GM23338 (cell line): ENCODE measurements around the gene SLC25A11. TPM values are rescaled to one million over a fixed set of nuclear protein-coding genes. Genes with fewer than 3 reads are reported as not detected.
A peak's percentile ranks its signal among the peaks of the same experiment; 100 is the strongest.

Source experiments
- ATAC-seq: fragments of 200-7000 bp; cut with Tn5 transposase; 3 replicates; pipeline ENCODE4 v1.9.1; 2020
- DNase-seq: peaks from one replicate; pipeline ENCODE4 v3.0.0-alpha.2; 2015; ENCODE audit warnings: low spot score
- H2AFZ ChIP-seq: fragments of 200-600 bp; sonication (generic); 2 replicates; pipeline ENCODE4 v1.8.0; 2016; ENCODE audit warnings: antibody characterized with exemption, mild to moderate bottlenecking, moderate library complexity
- H3F3A ChIP-seq: fragments of 200-600 bp; sonication (generic); replicated peaks from 2 replicates; pipeline ENCODE4 v1.8.0; 2017; ENCODE audit warnings: antibody characterized with exemption, mixed run types, low read depth
- H3K27ac ChIP-seq: fragments of 200-600 bp; sonication (generic); 2 replicates; pipeline ENCODE4 v1.6.1; 2016; ENCODE audit warnings: low read depth
- H3K27me3 ChIP-seq: fragments of 200-600 bp; sonication (generic); 2 replicates; pipeline ENCODE4 v1.8.0; 2016; ENCODE audit warnings: mild to moderate bottlenecking, mixed run types, moderate library complexity; ENCODE audit not compliant: insufficient read depth
- H3K36me3 ChIP-seq: fragments of 200-600 bp; sonication (generic); 2 replicates; pipeline ENCODE4 v1.8.0; 2016; ENCODE audit warnings: mild to moderate bottlenecking; ENCODE audit not compliant: insufficient read depth
- H3K4me1 ChIP-seq: fragments of 200-600 bp; sonication (generic); 2 replicates; pipeline ENCODE4 v1.8.0; 2016; ENCODE audit warnings: mild to moderate bottlenecking, moderate library complexity; ENCODE audit not compliant: insufficient read depth
- H3K4me2 ChIP-seq: fragments of 200-600 bp; sonication (generic); 2 replicates; pipeline ENCODE4 v1.7.1; 2017; ENCODE audit warnings: mixed run types
- H3K4me3 ChIP-seq: fragments of 200-600 bp; sonication (generic); 2 replicates; pipeline ENCODE4 v1.6.1; 2016; ENCODE audit warnings: mixed run types
- H3K79me2 ChIP-seq: fragments of 200-600 bp; sonication (generic); replicated peaks from 2 replicates; pipeline ENCODE4 v1.8.0; 2017; ENCODE audit warnings: mild to moderate bottlenecking; ENCODE audit not compliant: insufficient read depth
- H3K9me2 ChIP-seq: fragments of 200-600 bp; sonication (generic); 2 replicates; pipeline ENCODE4 v1.8.0; 2017; ENCODE audit not compliant: insufficient read depth
- H4K20me1 ChIP-seq: fragments of 200-600 bp; sonication (generic); replicated peaks from 2 replicates; pipeline ENCODE4 v1.8.0; 2017; ENCODE audit warnings: mild to moderate bottlenecking; ENCODE audit not compliant: insufficient read depth
- H3K27ac Mint-ChIP-seq: 2 replicates; pipeline ENCODE4 v1.8.0; 2020; ENCODE audit warnings: inconsistent platforms, mild to moderate bottlenecking, moderate library complexity, mixed read lengths
- H3K27me3 Mint-ChIP-seq: 3 replicates; pipeline ENCODE4 v1.8.0; 2022; ENCODE audit warnings: low read depth, mild to moderate bottlenecking, moderate library complexity, mixed read lengths, inconsistent platforms; ENCODE audit not compliant: insufficient read depth, poor library complexity
- H3K36me3 Mint-ChIP-seq: 3 replicates; pipeline ENCODE4 v1.8.0; 2021; ENCODE audit warnings: low read depth, mild to moderate bottlenecking, inconsistent platforms, moderate library complexity, mixed read lengths
- H3K4me1 Mint-ChIP-seq: 3 replicates; pipeline ENCODE4 v1.8.0; 2020; ENCODE audit warnings: mild to moderate bottlenecking, inconsistent platforms, mixed read lengths
- H3K4me3 Mint-ChIP-seq: 3 replicates; pipeline ENCODE4 v1.8.0; 2021; ENCODE audit warnings: moderate library complexity, mild to moderate bottlenecking, inconsistent platforms, mixed read lengths
- H3K9me3 Mint-ChIP-seq: 3 replicates; pipeline ENCODE4 v1.8.0; 2020; ENCODE audit warnings: moderate library complexity, mild to moderate bottlenecking, inconsistent platforms, mixed read lengths
- CREB1 ChIP-seq: fragments of 250-450 bp; sonication (Bioruptor Pico); IDR thresholded peaks from 2 replicates; pipeline ENCODE4 v1.5.0; 2020; ENCODE audit warnings: low read depth, mild to moderate bottlenecking, moderate library complexity
- ETS1 ChIP-seq: IDR thresholded peaks from 2 replicates; pipeline ENCODE4 v1.6.1; 2016; ENCODE audit warnings: antibody characterized with exemption
- EZH2 ChIP-seq: fragments of 200-600 bp; sonication (generic); IDR thresholded peaks from one replicate; pipeline ENCODE4 v1.8.0; 2017; ENCODE audit warnings: antibody characterized with exemption, mild to moderate bottlenecking, low read depth; ENCODE audit not compliant: unreplicated experiment
- JUNB ChIP-seq: IDR thresholded peaks from one replicate; pipeline ENCODE4 v1.6.1; 2016; ENCODE audit warnings: antibody characterized with exemption; ENCODE audit not compliant: unreplicated experiment
- NANOG ChIP-seq: IDR thresholded peaks from 2 replicates; pipeline ENCODE4 v1.6.1; 2016; ENCODE audit warnings: antibody characterized with exemption, borderline replicate concordance
- POLR2AphosphoS5 ChIP-seq: IDR thresholded peaks from 2 replicates; pipeline ENCODE4 v1.6.1; 2016; ENCODE audit warnings: antibody characterized with exemption, low read depth
- REST ChIP-seq: IDR thresholded peaks from one replicate; pipeline ENCODE4 v1.6.1; 2018; ENCODE audit warnings: antibody characterized with exemption; ENCODE audit not compliant: unreplicated experiment
- STAT1 ChIP-seq: IDR thresholded peaks from one replicate; pipeline ENCODE4 v1.6.1; 2016; ENCODE audit warnings: antibody characterized with exemption; ENCODE audit not compliant: unreplicated experiment
- ZNF114 ChIP-seq: fragments of 250-450 bp; sonication (Bioruptor Pico); IDR thresholded peaks from 2 replicates; pipeline ENCODE4 v1.5.0; 2020; ENCODE audit warnings: mild to moderate bottlenecking, moderate library complexity
- polyA plus RNA-seq: library from polyadenylated mRNA; unstranded; fragments of >200 nt; fragmentation: Nextera tagmentation; extraction: Ambion mirVana; gene quantifications from 2 replicates; pipeline ENCODE4 v1.2.1, GENCODE V29; 2016
- total RNA-seq: library from RNA; depleted of rRNA; stranded (reverse); fragments of >200 nt; shearing (Covaris generic); gene quantifications from 2 replicates; pipeline ENCODE4 v1.2.3, GENCODE V29; 2014

Gene SLC25A11
- total and polyA plus RNA-seq, 2 experiments from 2014 or later: 37.8 to 73.6 TPM

DNA sequence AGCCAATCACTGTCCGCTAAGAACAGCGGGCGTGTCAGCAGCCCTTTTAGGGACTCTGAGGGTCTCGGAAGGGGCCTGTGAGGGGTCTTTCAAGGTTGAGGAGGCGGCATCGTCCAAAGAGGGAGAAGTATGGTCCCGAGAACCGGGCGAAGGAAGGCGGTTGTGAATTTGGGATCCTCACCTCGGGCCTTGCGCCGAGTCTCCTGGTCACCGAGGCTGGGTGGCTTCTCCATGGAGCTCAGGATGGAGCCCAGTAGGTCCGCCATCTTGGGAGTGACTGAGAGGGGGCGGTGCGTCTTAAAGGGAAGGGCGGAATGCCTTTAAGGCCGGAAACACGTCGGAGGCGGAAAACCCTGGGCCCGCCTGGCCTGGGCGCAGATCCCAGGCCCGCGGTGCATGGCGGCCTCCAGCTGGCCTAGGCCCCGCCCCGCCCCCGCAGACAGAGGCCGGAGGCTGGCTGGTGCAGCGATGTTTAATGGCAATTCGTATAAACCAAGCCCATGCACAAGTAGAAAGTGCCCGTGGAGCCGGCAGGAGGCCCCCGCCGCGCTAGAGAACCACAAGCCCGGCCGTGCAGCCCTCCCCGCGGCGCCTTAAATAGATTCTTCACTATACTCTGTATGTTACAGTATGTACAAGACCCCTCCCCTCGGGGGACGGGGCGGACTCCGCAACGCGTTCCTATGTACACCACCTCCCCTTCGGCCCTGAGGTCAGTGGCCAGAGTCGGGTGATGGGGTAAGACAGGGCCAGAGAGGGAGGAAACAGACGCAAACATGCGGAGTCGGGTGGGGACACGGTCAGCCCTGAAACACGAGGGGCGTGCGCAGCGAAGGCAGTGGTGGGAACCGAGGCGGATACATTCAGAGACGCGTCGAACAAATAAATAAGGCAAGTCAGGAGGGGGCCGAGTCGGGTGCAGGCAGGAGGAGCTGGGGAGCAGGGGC lies 28.0 kb upstream of the SLC25A11 start, which contains the start of gene SPAG7:
TSS of gene SPAG7 (minus strand) at position 279 of the 947 bp plus-strand sequence. CDS start at position 266, 13 bp downstream.
- Mint-ChIP-seq H3K27me3 (peaks cover 24% of the 10 kb centered on the region), H3K27ac (no peak within 1 kb of the TSS; the same call in 1 of the 2 replicates), H3K9me3 (peaks cover 18% of the 10 kb centered on the region), H3K4me3 (no peak within 1 kb of the TSS), H3K4me1 (peaks cover 31% of the 10 kb centered on the region), H3K36me3 (peaks cover 65% of the 10 kb centered on the region)
- Histone ChIP-seq H4K20me1 (0 out of 2 replicates have a peak, but pooled peaks cover 9% of the 10 kb centered on the region), H3K79me2 (peaks cover 38% of the 10 kb centered on the region), H3K27me3 (no peaks in the 10 kb centered on the region), H3K36me3 (no peaks in the 10 kb centered on the region; the same call in 1 of the 2 replicates), H2AFZ (peak within 1 kb of the TSS; percentile 63), H3K27ac (peak within 1 kb of the TSS; percentile 97), H3K9me2 (no peaks in the 10 kb centered on the region), H3K4me3 (peak within 1 kb of the TSS; percentile 69), H3F3A (peaks cover 16% of the 10 kb centered on the region; the same call in 1 of the 2 replicates), H3K4me1 (peaks cover 26% of the 10 kb centered on the region), H3K4me2 (peak within 1 kb of the TSS; percentile 99)
- TF ChIP-seq CREB1 (CRISPR knock-in tag): peak; percentile 37
- TF ChIP-seq POLR2AphosphoS5: peak; percentile 46
- 0 out of 2 replicates have a peak, but pooled peaks have one; percentile 2 for TF ChIP-seq ETS1
- no peak for TF ChIP-seq NANOG
- DNase-seq (peak; percentile 96), ATAC-seq (peak; percentile 60)

DNA sequence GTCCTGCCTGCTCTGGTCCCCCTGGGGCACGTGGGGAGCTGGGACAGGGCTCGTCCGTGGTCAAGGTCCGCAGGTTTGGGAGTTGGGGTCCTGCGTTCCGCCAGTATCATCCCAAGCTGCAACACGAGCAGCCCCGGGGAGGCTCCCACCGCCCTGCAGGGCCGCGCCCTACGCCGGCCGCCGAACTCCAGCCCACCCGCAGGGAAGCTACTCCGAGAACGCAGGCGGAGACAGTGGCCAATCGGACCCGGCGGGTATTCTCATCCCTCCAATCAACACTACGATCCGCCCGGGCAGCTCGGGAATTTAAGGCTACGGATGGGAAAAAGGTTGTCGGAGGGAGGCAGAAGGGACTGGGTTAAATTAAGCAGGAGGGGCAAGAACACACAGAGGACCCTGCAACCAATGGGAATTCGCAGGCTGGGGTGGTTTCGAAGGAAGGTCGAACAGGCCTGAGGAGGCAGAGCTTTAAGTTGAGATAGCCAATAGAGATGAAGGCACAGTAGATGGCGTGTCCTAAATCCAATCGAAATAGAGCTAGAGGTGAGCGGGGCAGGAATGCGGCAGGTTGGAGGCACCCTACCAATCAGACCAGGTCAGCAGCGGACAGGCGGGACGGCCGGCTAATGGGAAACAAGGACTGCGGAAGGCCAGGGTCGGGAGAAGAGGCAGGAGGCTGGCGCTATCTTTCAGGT lies 27.1 kb upstream of the SLC25A11 start:
- Mint-ChIP-seq H3K9me3 (peaks cover 18% of the 10 kb centered on the region), H3K27me3 (peaks cover 21% of the 10 kb centered on the region)
- peak overlapping the region; percentile 69 for H3K4me3 ChIP-seq

More for the DNA sequence above, 27.1 kb upstream of the SLC25A11 start:
- H3K9me2 ChIP-seq: no peaks in the 10 kb centered on the region
- ATAC-seq (peak; percentile 86), DNase-seq (peak; percentile 99)
- no peaks in the 10 kb centered on the region for H3K27me3 ChIP-seq
- H4K20me1 ChIP-seq: 0 out of 2 replicates have a peak, but pooled peaks cover 9% of the 10 kb centered on the region
- Mint-ChIP-seq H3K4me3 (no peak overlapping the region), H3K36me3 (peaks cover 61% of the 10 kb centered on the region), H3K4me1 (peaks cover 23% of the 10 kb centered on the region), H3K27ac (no peak overlapping the region; the same call in 1 of the 2 replicates)
- H2AFZ ChIP-seq: no peak overlapping the region; the same call in 1 of the 2 replicates
- H3K27ac ChIP-seq: peak overlapping the region; percentile 97
- H3F3A ChIP-seq: peaks cover 16% of the 10 kb centered on the region; the same call in 1 of the 2 replicates
- no peaks in the 10 kb centered on the region; the same call in 1 of the 2 replicates for H3K36me3 ChIP-seq
- peaks cover 18% of the 10 kb centered on the region for H3K4me1 ChIP-seq
- peak overlapping the region; percentile 86 for H3K4me2 ChIP-seq
- TF ChIP-seq CREB1 (CRISPR knock-in tag) (peak; percentile 64), REST (no peak), JUNB (no peak), EZH2 (no peak), ZNF114 (CRISPR knock-in tag) (no peak), STAT1 (no peak)
- H3K79me2 ChIP-seq: peaks cover 38% of the 10 kb centered on the region
